22Rv1 (cell line): ENCODE measurements around the gene ZSCAN26.

Experiments used
- H3K27ac ChIP-seq: fragments of 450-650 bp; 2 replicates; pipeline ENCODE4 v1.5.1; 2017
- CTCF ChIP-seq: fragments of 450-650 bp; IDR thresholded peaks from 2 replicates; pipeline ENCODE4 v1.5.1; 2017; ENCODE audit warnings: mild to moderate bottlenecking
- ZFX ChIP-seq: fragments of 450-650 bp; IDR thresholded peaks from 2 replicates; pipeline ENCODE4 v1.6.1; 2017; ENCODE audit warnings: antibody characterized with exemption, borderline replicate concordance

Gene ZSCAN26

DNA sequence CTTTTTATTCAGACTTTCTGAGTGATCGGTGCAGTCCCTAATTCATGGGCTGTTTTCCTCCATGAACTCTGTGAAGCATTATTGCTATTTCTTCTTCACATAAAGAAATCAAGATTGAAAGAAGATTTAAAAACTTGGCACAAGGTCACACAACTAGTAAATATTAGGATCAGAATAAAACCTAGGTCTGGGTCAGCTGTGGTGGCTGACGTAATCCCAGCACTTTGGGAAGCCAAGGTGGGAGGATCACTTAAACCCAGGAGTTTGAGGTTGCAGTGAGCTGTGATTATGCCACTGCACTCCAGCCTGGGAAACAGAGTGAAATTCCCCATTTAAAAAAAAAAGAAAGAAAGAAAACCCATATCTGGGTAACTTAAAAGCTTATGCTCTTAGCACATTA is 40.5 kb upstream of the ZSCAN26 start:
- H3K27ac ChIP-seq, result no peak overlapping the region
- TF ChIP-seq ZFX, result no peak

GRCh38 chr6:28232785-28233184 is 34.2 kb upstream of the ZSCAN26 start:
- TF ChIP-seq ZFX (no peak), CTCF (no peak)
- no peak overlapping the region for H3K27ac ChIP-seq

GRCh38 chr6:28235912-28236452 is 31.0 kb upstream of the ZSCAN26 start:
- TF ChIP-seq CTCF (no peak), ZFX (no peak)
- no peak overlapping the region for H3K27ac ChIP-seq

GRCh38 chr6:28239636-28240035 is 27.3 kb upstream of the ZSCAN26 start:
- TF ChIP-seq ZFX (no peak), CTCF (no peak)
- no peak overlapping the region for H3K27ac ChIP-seq

GRCh38 chr6:28240471-28240870 is 26.5 kb upstream of the ZSCAN26 start:
- no peak for TF ChIP-seq ZFX
- no peak for TF ChIP-seq CTCF
- H3K27ac ChIP-seq, result no peak overlapping the region

GRCh38 chr6:28243946-28244345 is 23.0 kb upstream of the ZSCAN26 start:
- H3K27ac ChIP-seq, result no peak overlapping the region
- TF ChIP-seq CTCF (no peak), ZFX (no peak)

- no peak overlapping the region for H3K27ac ChIP-seq
- TF ChIP-seq ZFX (no peak), CTCF (no peak)
Measured at GRCh38 chr6:28245206-28245941, 21.6 kb upstream of the ZSCAN26 start.
